HPDE6-E6E7 (cell line): ENCODE data around the gene SLC48A1.

Source experiments
- DNase-seq: peaks from one replicate; pipeline ENCODE4 v3.0.0; 2011; ENCODE audit warnings: missing footprints; ENCODE audit errors: extremely low spot score

The SLC48A1 gene

GRCh38 chr12:47777151-47777550, 4.1 kb downstream of the SLC48A1 start:
- no peak for DNase-seq

GRCh38 chr12:47777741-47778558, 4.9 kb downstream of the SLC48A1 start:
- DNase-seq: no peak

GRCh38 chr12:47778881-47779280, 5.8 kb downstream of the SLC48A1 start:
- DNase-seq: no peak

GRCh38 chr12:47779301-47779942, 6.4 kb downstream of the SLC48A1 start:
- peak; percentile 78 for DNase-seq

- no peak for DNase-seq
Observed at GRCh38 chr12:47779943-47780504, 7.0 kb downstream of the SLC48A1 start.

GRCh38 chr12:47781479-47782371, 8.7 kb downstream of the SLC48A1 start:
- peak; percentile 85 for DNase-seq

GRCh38 chr12:47782372-47782770, 9.3 kb downstream of the SLC48A1 start:
- no peak for DNase-seq

- DNase-seq: no peak
Observed at GRCh38 chr12:47783024-47783755, 10.2 kb downstream of the SLC48A1 start.

GRCh38 chr12:47783821-47784819, 11.1 kb downstream of the SLC48A1 start:
- no peak for DNase-seq

GRCh38 chr12:47785036-47785886, 12.2 kb downstream of the SLC48A1 start:
- DNase-seq: no peak

GRCh38 chr12:47785887-47786661, 13.0 kb downstream of the SLC48A1 start:
- no peak for DNase-seq

- no peak for DNase-seq
Observed at GRCh38 chr12:47786662-47787280, 13.7 kb downstream of the SLC48A1 start.

- DNase-seq: no peak
Observed at GRCh38 chr12:47787596-47788319, 14.7 kb downstream of the SLC48A1 start.

GRCh38 chr12:47789141-47789540, 16.1 kb downstream of the SLC48A1 start:
- DNase-seq: no peak

GRCh38 chr12:47789712-47790489, 16.9 kb downstream of the SLC48A1 start:
- no peak for DNase-seq

GRCh38 chr12:47790676-47791350, 17.8 kb downstream of the SLC48A1 start:
- no peak for DNase-seq
